ENCODE results near the gene ZNF679. TPM values are rescaled to one million over a fixed set of nuclear protein-coding genes. Genes with fewer than 3 reads are reported as not detected.
"Not testable (repeated sequence)": the region's sequence is repeated elsewhere in the genome, so short reads cannot be mapped to it uniquely, and the experiment has no call there.

Gene ZNF679
- total RNA-seq = not detected

DNA sequence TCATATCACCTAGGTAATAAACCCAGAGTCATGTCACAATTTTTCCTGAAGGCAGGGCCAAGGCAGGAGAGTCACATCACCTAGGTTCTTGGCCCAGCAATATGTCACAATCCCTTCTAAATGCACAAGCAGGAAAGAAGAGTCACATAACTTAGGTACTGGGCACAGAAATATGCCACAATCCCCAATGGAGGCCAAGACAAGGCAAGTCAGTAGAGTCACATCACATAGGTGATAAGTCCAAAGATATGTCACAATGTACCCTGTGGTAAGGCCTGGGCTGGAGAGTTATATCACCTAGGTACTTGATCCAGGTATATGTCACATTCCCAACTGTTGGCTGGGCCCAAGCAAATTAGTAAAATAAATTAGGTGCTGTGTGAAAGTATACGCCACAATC is at the start of gene ZNF679:
TSS of gene ZNF679 (plus strand) at position 301 of the 400 bp plus-strand sequence. CDS start 20,644 bp downstream, outside the sequence.
- H3K27ac ChIP-seq, H3K4me1 ChIP-seq, H3K4me3 ChIP-seq, H3K27me3 ChIP-seq, ATAC-seq, H3K36me3 ChIP-seq: not testable (repeated sequence)
- WGBS, 2 donors (ENCODE audit: low coverage in 1 of 2) = 60% methylated on average over 1 of the region's 1 CpG; no CpG with 5 or more reads in 1 of the 2 donors
- peaks cover 0 to 23% (median 0%) of the 10 kb centered on the region in 3 donors for H3K9me3 ChIP-seq

DNA sequence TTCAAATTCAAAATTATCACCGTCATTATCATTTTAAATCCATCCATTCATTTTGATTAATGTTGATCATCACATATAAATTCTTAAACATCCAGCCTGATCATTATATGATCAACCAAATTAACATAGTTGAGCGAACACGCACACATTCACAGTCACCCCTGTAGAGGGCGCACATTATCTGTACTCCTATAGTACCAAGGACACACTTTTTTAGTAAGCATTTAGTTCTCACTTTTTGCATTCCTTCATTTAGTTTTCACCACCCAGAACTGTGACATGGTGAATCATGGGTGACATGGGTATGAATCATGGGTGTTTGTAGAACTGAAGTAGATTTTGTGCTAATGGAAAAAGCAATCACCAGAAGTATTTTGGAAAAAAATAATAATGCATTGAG is 47.3 kb upstream of the ZNF679 start:
- WGBS, 2 donors (ENCODE audit: low coverage in 1 of 2) = 35 to 48% methylated on average over 4 of the region's 4 CpGs
- Histone ChIP-seq H3K27ac (no peak overlapping the region), H3K36me3 (no peaks in the 10 kb centered on the region), H3K27me3 (peaks cover 49% of the 10 kb centered on the region), H3K4me1 (peaks cover 0 to 17% (median 0%) of the 10 kb centered on the region in 3 donors), H3K4me3 (no peak overlapping the region), H3K9me3 (peaks cover 0 to 17% (median 0%) of the 10 kb centered on the region in 3 donors)
- no peak for ATAC-seq
- no peak for TF ChIP-seq EP300 (IDR thresholded peaks at IDR 0.05)
- TF ChIP-seq CTCF (IDR thresholded peaks at IDR 0.05) = peak in 2 of 4 experiments; percentile 11 to 43
- TF ChIP-seq POLR2A (IDR thresholded peaks at IDR 0.05) = no peak
- TF ChIP-seq POLR2AphosphoS5 (IDR thresholded peaks at IDR 0.05) = no peak

DNA sequence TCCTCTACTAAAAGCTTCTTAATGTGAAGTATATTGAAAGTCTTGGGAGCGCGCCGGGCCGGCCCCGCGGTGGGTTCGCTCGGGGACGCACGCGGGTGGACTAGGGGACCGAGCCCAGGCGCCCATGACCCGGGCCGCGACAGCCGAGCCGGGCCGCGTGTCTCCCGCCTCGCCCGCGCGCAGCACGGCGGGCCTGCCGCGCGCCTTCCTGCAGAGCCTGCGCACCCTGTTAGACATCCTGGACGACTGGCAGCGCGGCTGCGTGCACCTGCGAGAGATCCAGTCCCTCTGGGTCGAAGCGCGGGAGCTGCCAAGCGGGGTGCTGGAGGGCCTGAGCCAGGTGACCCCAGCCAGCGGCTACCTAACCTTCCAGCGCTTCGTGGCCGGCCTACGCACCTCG is 46.7 kb upstream of the ZNF679 start:
- 30 to 67% methylated on average over 4 to 7 of the region's 46 CpGs for WGBS, 2 donors (ENCODE audit: low coverage in 1 of 2)

GRCh38 chr7:64182036-64182790 is 46.1 kb upstream of the ZNF679 start:
- Histone ChIP-seq H3K36me3 (no peaks in the 10 kb centered on the region), H3K4me3 (peak overlapping the region in 1 of 2 donors; percentile 16), H3K9me3 (peaks cover 0 to 17% (median 0%) of the 10 kb centered on the region in 3 donors), H3K4me1 (peaks cover 0 to 17% (median 0%) of the 10 kb centered on the region in 3 donors), H3K27ac (no peak overlapping the region), H3K27me3 (peaks cover 47% of the 10 kb centered on the region)
- no peak for ATAC-seq
- WGBS, 2 donors (ENCODE audit: low coverage in 1 of 2) = 52% methylated on average over 4 of the region's 66 CpGs; no CpG with 5 or more reads in 1 of the 2 donors
- no peak for TF ChIP-seq EP300 (IDR thresholded peaks at IDR 0.05)
- TF ChIP-seq POLR2AphosphoS5 (IDR thresholded peaks at IDR 0.05) = no peak
- TF ChIP-seq CTCF (IDR thresholded peaks at IDR 0.05) = no peak
- TF ChIP-seq POLR2A (IDR thresholded peaks at IDR 0.05) = no peak

More for the DNA sequence above, 46.7 kb upstream of the ZNF679 start:
- H3K36me3 ChIP-seq = no peaks in the 10 kb centered on the region
- no peak overlapping the region for H3K27ac ChIP-seq
- TF ChIP-seq EP300 (IDR thresholded peaks at IDR 0.05) (no peak), POLR2AphosphoS5 (IDR thresholded peaks at IDR 0.05) (no peak), CTCF (IDR thresholded peaks at IDR 0.05) (no peak), POLR2A (IDR thresholded peaks at IDR 0.05) (no peak)
- H3K4me3 ChIP-seq = peak overlapping the region in 1 of 2 donors; percentile 16
- peaks cover 0 to 17% (median 0%) of the 10 kb centered on the region in 3 donors for H3K4me1 ChIP-seq
- H3K9me3 ChIP-seq = peaks cover 0 to 17% (median 0%) of the 10 kb centered on the region in 3 donors
- peaks cover 49% of the 10 kb centered on the region for H3K27me3 ChIP-seq
- ATAC-seq = no peak

- Histone ChIP-seq H3K4me3 (no peak overlapping the region), H3K27ac (no peak overlapping the region), H3K9me3 (peaks cover 0 to 28% (median 0%) of the 10 kb centered on the region in 3 donors), H3K36me3 (no peaks in the 10 kb centered on the region), H3K27me3 (peaks cover 42% of the 10 kb centered on the region), H3K4me1 (peaks cover 0 to 17% (median 0%) of the 10 kb centered on the region in 3 donors)
- WGBS, 2 donors (ENCODE audit: low coverage in 1 of 2) = 89% methylated on average over 5 of the region's 31 CpGs; no CpG with 5 or more reads in 1 of the 2 donors
- TF ChIP-seq POLR2A (IDR thresholded peaks at IDR 0.05) (no peak), CTCF (IDR thresholded peaks at IDR 0.05) (peak; percentile 72 to 94 (median 86))
- no peak for ATAC-seq
Measured at GRCh38 chr7:64183126-64183742, 45.0 kb upstream of the ZNF679 start.
